Hindlimb muscle (tissue), 1 donor: ENCODE data around the gene NGB. TPM values are rescaled to one million over a fixed set of nuclear protein-coding genes. Genes with fewer than 3 reads are reported as not detected.
"Not testable (repeated sequence)": the region's sequence is repeated elsewhere in the genome, so short reads cannot be mapped to it uniquely, and the experiment has no call there.

Source experiments
- DNase-seq: peaks from one replicate; pipeline ENCODE4 v3.0.0-alpha.2; 2013
- polyA plus RNA-seq: library from polyadenylated mRNA; unstranded; fragments of 120-200 nt; gene quantifications from one replicate; pipeline ENCODE4 v1.2.1, GENCODE V29; 2013; ENCODE audit not compliant: insufficient read length

The NGB gene
- not detected for polyA plus RNA-seq

GRCh38 chr14:77271113-77271710, at the start of gene NGB:
Gene NGB (minus strand): TSS chr14:77271206. CDS start chr14:77270937, 269 bp downstream.
- DNase-seq: no peak

GRCh38 chr14:77320238-77320935, 49.4 kb upstream of the NGB start, which contains the start of gene POMT2:
Gene POMT2 (minus strand): TSS chr14:77320883. CDS start chr14:77320681, 202 bp downstream.
- DNase-seq: peak; percentile 91

GRCh38 chr14:77319422-77319821, 48.4 kb upstream of the NGB start:
- DNase-seq: no peak

GRCh38 chr14:77318756-77319155, 47.8 kb upstream of the NGB start:
- DNase-seq: not testable (repeated sequence)

GRCh38 chr14:77318006-77318553, 47.1 kb upstream of the NGB start:
- DNase-seq: no peak

GRCh38 chr14:77316872-77317301, 45.9 kb upstream of the NGB start:
- no peak for DNase-seq

- no peak for DNase-seq
Measured at GRCh38 chr14:77316195-77316505, 45.1 kb upstream of the NGB start.

GRCh38 chr14:77314539-77315457, 43.8 kb upstream of the NGB start:
- no peak for DNase-seq

GRCh38 chr14:77314043-77314442, 43.0 kb upstream of the NGB start:
- DNase-seq: no peak

GRCh38 chr14:77313371-77313770, 42.4 kb upstream of the NGB start:
- no peak for DNase-seq

- no peak for DNase-seq
Measured at GRCh38 chr14:77311217-77311616, 40.2 kb upstream of the NGB start.

GRCh38 chr14:77310026-77310425, 39.0 kb upstream of the NGB start:
- no peak for DNase-seq

- no peak for DNase-seq
Measured at GRCh38 chr14:77309131-77309530, 38.1 kb upstream of the NGB start.

- DNase-seq: no peak
Measured at GRCh38 chr14:77306851-77307496, 36.0 kb upstream of the NGB start.

- DNase-seq: no peak
Measured at GRCh38 chr14:77306416-77306815, 35.4 kb upstream of the NGB start.

- DNase-seq: no peak
Measured at GRCh38 chr14:77305696-77306095, 34.7 kb upstream of the NGB start.

- DNase-seq: no peak
Measured at GRCh38 chr14:77303417-77304156, 32.6 kb upstream of the NGB start.

- no peak for DNase-seq
Measured at GRCh38 chr14:77302926-77303325, 31.9 kb upstream of the NGB start.

GRCh38 chr14:77301103-77301502, 30.1 kb upstream of the NGB start:
- peak; percentile 80 for DNase-seq

GRCh38 chr14:77299771-77300170, 28.8 kb upstream of the NGB start:
- DNase-seq: no peak

- no peak for DNase-seq
Measured at GRCh38 chr14:77296906-77297305, 25.9 kb upstream of the NGB start.

GRCh38 chr14:77296155-77296554, 25.1 kb upstream of the NGB start:
- DNase-seq: no peak
